Pancreas (tissue), 10 donors: Measurements from ENCODE around the gene ZNF93. TPM values are rescaled to one million over a fixed set of nuclear protein-coding genes. Genes with fewer than 3 reads are reported as not detected.
A peak's percentile ranks its signal among the peaks of the same experiment; 100 is the strongest.
"Not testable (repeated sequence)": the region's sequence is repeated elsewhere in the genome, so short reads cannot be mapped to it uniquely, and the experiment has no call there.

Source experiments
- ATAC-seq, 4 donors: fragments of 200-7000 bp; cut with Tn5 transposase; one replicate each; pipeline versions ENCODE4 v1.8.0 to v1.9.1; 2020; ENCODE audit warnings: mild to moderate bottlenecking in 4 of 4, moderate library complexity in 4 of 4
- DNase-seq, 6 donors: peaks; one replicate each; pipeline ENCODE4 v3.0.0-alpha.2; 2020
- FAIRE-seq: peaks from 2 replicates; lab custom pipeline; 2012; peaks lifted over from hg19 to GRCh38; lab: Jason Lieb, UNC
- H3K27ac ChIP-seq, 4 donors: fragments of 200-600 bp; sonication (generic); 1 replicate in 3 of 4; 2 replicates in 1 of 4; pipeline versions ENCODE4 v1.5.0 to v1.8.0; 2020
- H3K27me3 ChIP-seq, 4 donors: fragments of 200-600 bp; one replicate each; pipeline ENCODE4 v1.8.0; 2021
- H3K36me3 ChIP-seq, 3 donors: fragments of 200-600 bp; sonication (generic) in 1 of 3; one replicate each; pipeline versions ENCODE4 v1.5.0 to v1.8.0; 2020 to 2021
- H3K4me1 ChIP-seq, 3 donors: fragments of 200-600 bp; one replicate each; pipeline ENCODE4 v1.8.0; 2021
- H3K4me3 ChIP-seq, 4 donors: fragments of 200-600 bp; sonication (generic) in 2 of 4; one replicate each; pipeline versions ENCODE4 v1.5.0 to v1.8.0; 2020 to 2021
- H3K9me3 ChIP-seq, 4 donors: fragments of 200-600 bp; one replicate each; pipeline ENCODE4 v1.8.0; 2021
- WGBS, 2 donors: extraction: QIAGEN DNeasy Blood & Tissue Kit; methylation state at CpG; one replicate each; pipeline ENCODE4 v1.1.7; 2013; 5-methylcytosine and 5-hydroxymethylcytosine counted together
- intact Hi-C, 3 donors: fragments of 100-400 bp; cut with DNase I; formaldehyde crosslinking; loops; one replicate each; pipeline versions ENCODE4 v1.11.1 to v1.14.2; 2022
- polyA plus RNA-seq, 2 donors: library from polyadenylated mRNA; stranded (reverse); fragments of 200-250 nt; gene quantifications; one replicate each; pipeline ENCODE4 v1.2.3, GENCODE V29; 2013
- total RNA-seq, 6 donors: library from RNA; stranded (reverse); fragmentation: NEBNext Ultra II Directional in 4 of 6; extraction: Animal tissue kit (Norgen Biotek cat#: 25700) in 4 of 6; gene quantifications; one replicate each; pipeline versions ENCODE4 v1.2.1 to v1.2.4, GENCODE V29; 2021 to 2023
- TF ChIP-seq, protein P1 (sequence below), 4 donors: fragments of 200-600 bp; sonication (generic) in 3 of 4; IDR thresholded peaks; one replicate each; pipeline versions ENCODE4 v1.5.0 to v1.8.0; 2021; ENCODE audit warnings: antibody characterized with exemption in 4 of 4
- donor health status: healthy with polysubstance abuse.
- donor health status: DM: no; HTN: no; CAD: no; lungs with moderate emphysema.
- donor health status: DM: no; HTN: no; CAD: no.
- donor health status: control.
- donor health status: control.
- donor health status: Bipolar disorder and iron deficiency.
- donor health status: DM: yes; HTN: yes; CAD: no.
- donor health status: DM: no; HTN: no; CAD: no.
- donor health status: DM: no; HTN: no; CAD: no.
- donor health status: DM: yes; HTN: yes; CAD: no.

ZNF93 gene
- total and polyA plus RNA-seq, 8 donors, result 1.8 to 3.4 (median 2.7) TPM

DNA sequence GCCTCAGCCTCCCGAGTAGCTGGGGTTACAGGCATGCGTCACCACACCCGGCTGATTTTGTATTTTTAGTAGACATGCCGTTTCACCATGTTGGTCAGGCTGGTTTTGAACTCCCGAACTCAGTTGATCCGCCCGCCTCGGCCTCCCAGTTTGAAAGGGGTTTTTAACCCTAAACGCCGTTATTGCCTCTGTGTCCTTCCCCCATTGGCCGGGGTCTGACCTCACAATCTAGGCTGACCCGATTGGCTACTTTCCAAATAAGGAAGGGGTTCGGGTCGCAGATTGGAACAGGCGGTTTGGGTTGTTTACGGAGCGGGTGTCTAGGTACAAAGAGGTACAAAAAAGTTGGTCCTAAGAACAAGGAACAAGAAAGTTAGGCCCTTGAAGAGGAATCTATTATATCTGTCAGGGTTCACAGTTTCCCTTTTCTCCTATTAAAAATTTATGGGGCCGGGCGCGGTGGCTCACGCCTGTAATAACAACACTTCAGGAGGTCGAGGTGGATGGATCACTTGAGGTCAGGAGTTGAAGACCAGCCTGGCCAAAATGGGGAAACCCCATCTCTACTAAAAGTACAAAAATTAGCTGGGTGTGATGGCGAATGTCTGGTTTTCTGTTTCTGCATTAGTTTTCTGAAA is 34.0 kb upstream of the ZNF93 start:
- FAIRE-seq (no peak), ATAC-seq (peak in 1 of 4 donors; percentile 6), DNase-seq (peak in 2 of 6 donors; percentile 23 to 51)
- Histone ChIP-seq H3K4me3 (peak overlapping the region; percentile 49 to 80 (median 62)), H3K9me3 (no peaks in the 10 kb centered on the region), H3K27me3 (no peaks in the 10 kb centered on the region), H3K27ac (peak overlapping the region; percentile 85 to 96 (median 92)), H3K4me1 (peaks cover 6 to 15% (median 7%) of the 10 kb centered on the region in 3 donors), H3K36me3 (no peaks in the 10 kb centered on the region)
- intact Hi-C loops, result no loop called here
- 3 to 4% methylated on average over 23 of the region's 23 CpGs for WGBS, 2 donors
- TF ChIP-seq, protein P1, sequence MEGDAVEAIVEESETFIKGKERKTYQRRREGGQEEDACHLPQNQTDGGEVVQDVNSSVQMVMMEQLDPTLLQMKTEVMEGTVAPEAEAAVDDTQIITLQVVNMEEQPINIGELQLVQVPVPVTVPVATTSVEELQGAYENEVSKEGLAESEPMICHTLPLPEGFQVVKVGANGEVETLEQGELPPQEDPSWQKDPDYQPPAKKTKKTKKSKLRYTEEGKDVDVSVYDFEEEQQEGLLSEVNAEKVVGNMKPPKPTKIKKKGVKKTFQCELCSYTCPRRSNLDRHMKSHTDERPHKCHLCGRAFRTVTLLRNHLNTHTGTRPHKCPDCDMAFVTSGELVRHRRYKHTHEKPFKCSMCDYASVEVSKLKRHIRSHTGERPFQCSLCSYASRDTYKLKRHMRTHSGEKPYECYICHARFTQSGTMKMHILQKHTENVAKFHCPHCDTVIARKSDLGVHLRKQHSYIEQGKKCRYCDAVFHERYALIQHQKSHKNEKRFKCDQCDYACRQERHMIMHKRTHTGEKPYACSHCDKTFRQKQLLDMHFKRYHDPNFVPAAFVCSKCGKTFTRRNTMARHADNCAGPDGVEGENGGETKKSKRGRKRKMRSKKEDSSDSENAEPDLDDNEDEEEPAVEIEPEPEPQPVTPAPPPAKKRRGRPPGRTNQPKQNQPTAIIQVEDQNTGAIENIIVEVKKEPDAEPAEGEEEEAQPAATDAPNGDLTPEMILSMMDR (IDR thresholded peaks at IDR 0.05), result no peak

DNA sequence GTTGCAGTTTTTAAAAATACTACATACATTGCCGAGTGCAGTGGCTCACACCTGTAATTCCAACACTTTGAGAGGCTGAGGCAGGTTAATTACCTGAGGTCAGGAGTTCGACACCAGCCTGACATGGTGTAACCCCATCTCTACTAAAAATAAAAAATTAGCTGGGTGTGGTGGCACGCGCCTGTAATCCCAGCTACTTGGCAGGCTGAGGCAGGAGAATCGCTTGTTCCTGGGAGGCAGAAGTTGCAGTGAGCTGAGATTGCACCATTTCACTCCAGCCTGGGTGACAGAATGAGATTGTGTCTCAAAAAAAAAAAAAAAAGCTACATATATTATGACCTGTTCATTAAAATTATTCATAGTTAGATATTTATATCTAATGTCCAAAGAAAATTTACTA is 30.7 kb upstream of the ZNF93 start:
- H3K27ac ChIP-seq, H3K27me3 ChIP-seq, intact Hi-C loops, H3K9me3 ChIP-seq, DNase-seq, H3K4me3 ChIP-seq, H3K36me3 ChIP-seq, ATAC-seq, FAIRE-seq: not testable (repeated sequence)
- WGBS, 2 donors, result 88 to 92% methylated on average over 5 of the region's 5 CpGs
- peaks cover 6 to 15% (median 7%) of the 10 kb centered on the region in 3 donors for H3K4me1 ChIP-seq

DNA sequence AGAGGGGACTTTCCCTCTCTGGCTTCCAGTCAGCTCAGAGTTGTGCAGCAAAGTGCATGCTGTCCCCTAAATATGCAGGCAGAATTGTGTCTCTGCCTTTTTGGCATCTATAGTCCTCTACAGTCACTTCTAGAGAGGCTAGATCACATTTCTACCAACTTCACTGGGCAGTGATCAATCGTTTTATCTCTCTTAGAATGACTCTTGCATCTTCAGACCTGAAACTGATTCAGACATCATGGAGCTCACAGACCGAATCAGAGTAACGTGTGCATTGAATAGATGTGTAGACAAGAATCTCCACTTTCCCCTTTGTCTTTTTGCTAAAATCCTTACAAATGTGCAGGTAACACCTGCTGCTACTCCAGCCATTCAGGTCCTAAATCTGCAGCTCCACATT is 28.8 kb upstream of the ZNF93 start:
- 81 to 82% methylated on average over 3 of the region's 3 CpGs for WGBS, 2 donors
- Histone ChIP-seq H3K27ac (no peak overlapping the region), H3K27me3 (no peaks in the 10 kb centered on the region), H3K4me1 (peaks cover 6 to 15% (median 7%) of the 10 kb centered on the region in 3 donors), H3K4me3 (no peak overlapping the region), H3K9me3 (no peaks in the 10 kb centered on the region), H3K36me3 (no peaks in the 10 kb centered on the region)
- ATAC-seq (no peak), FAIRE-seq (no peak), DNase-seq (no peak)
- TF ChIP-seq, protein P1 (IDR thresholded peaks at IDR 0.05), result no peak
- intact Hi-C loops, result no loop called here

DNA sequence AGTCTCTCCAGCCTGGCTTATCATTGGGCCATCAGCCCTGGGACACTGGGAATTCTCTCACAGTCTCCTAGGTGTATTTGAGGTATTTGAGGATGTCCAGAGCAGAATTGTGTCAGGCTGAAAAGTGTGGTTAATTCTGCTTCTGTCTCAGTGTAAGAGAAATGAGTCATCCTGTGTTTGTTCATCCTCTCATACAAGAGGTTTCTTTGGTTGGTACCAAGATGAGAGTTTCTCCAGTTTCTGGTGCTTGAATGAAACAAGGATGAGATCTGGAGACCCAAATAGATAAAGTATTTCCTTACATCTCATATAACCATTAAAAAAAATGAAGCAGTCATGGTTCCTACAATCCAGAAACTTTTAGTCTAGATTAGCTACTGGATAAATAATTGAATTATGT is 27.4 kb upstream of the ZNF93 start:
- H3K27me3 ChIP-seq, result no peaks in the 10 kb centered on the region
- no peaks in the 10 kb centered on the region for H3K36me3 ChIP-seq
- DNase-seq, result no peak
- H3K27ac ChIP-seq, result no peak overlapping the region
- no peak for FAIRE-seq
- no peak overlapping the region for H3K4me3 ChIP-seq
- peaks cover 0 to 11% (median 11%) of the 10 kb centered on the region in 3 donors for H3K4me1 ChIP-seq
- H3K9me3 ChIP-seq, result no peaks in the 10 kb centered on the region
- no peak for ATAC-seq
- intact Hi-C loops, result no loop called here
- TF ChIP-seq, protein P1 (IDR thresholded peaks at IDR 0.05), result no peak

DNA sequence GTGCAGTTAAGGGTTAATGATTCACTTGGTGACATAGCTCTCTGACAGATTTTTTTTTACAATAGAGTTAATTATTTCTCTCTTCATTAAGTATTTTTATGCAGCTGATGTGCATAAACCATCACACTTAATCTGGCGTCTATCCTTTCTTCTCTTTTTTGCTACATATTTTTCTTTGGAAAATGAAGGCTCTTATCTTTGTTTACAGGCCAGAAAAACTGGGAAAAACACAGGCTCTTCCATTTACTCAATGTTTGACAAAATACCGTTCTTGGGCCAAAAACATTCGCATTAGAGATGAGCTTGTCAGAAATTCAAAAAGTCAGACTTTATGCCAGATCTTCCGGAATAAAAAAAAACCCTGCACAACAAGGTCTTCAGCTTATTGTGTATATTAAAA is 23.0 kb upstream of the ZNF93 start:
- H3K9me3 ChIP-seq, result no peaks in the 10 kb centered on the region
- TF ChIP-seq, protein P1 (IDR thresholded peaks at IDR 0.05), result no peak

More for the DNA sequence above, 23.0 kb upstream of the ZNF93 start:
- FAIRE-seq, result no peak
- 43 to 45% methylated on average over 4 of the region's 4 CpGs for WGBS, 2 donors
- intact Hi-C loops, result no loop called here
- DNase-seq, result no peak
- peaks cover 0 to 5% (median 5%) of the 10 kb centered on the region in 3 donors for H3K4me1 ChIP-seq
- ATAC-seq, result no peak
- no peaks in the 10 kb centered on the region for H3K27me3 ChIP-seq
- H3K27ac ChIP-seq, result no peak overlapping the region
- peaks cover 0 to 23% (median 0%) of the 10 kb centered on the region in 3 donors for H3K36me3 ChIP-seq
- H3K4me3 ChIP-seq, result no peak overlapping the region
